Suprapubic skin (tissue), 4 donors: Measurements from ENCODE around the gene RPIA.
"Not testable (repeated sequence)": the region's sequence is repeated elsewhere in the genome, so short reads cannot be mapped to it uniquely, and the experiment has no call there.

ENCODE experiments used
- CTCF ChIP-seq, 2 donors: fragments of 200-600 bp in 1 of 2; fragments of 450-650 bp in 1 of 2; sonication (generic) in 1 of 2; IDR thresholded peaks; one replicate each; pipeline ENCODE4 v1.5.1; 2016 to 2019; ENCODE audit warnings: antibody characterized with exemption in 2 of 2, mild to moderate bottlenecking in 1 of 2, moderate library complexity in 1 of 2
- POLR2A ChIP-seq, 2 donors: fragments of 450-650 bp; IDR thresholded peaks; one replicate each; pipeline ENCODE4 v1.6.1; 2017; ENCODE audit warnings: antibody characterized with exemption in 2 of 2, mild to moderate bottlenecking in 2 of 2, moderate library complexity in 2 of 2
- POLR2AphosphoS5 ChIP-seq, 3 donors: sonication (generic); formaldehyde crosslinking; IDR thresholded peaks; one replicate each; pipeline ENCODE4 v1.6.1; 2017; ENCODE audit warnings: antibody characterized with exemption in 3 of 3

GRCh38 chr2:88645291-88645882 is 46.1 kb upstream of the RPIA start:
- not testable (repeated sequence) for TF ChIP-seq CTCF, POLR2A, POLR2AphosphoS5 (IDR thresholded peaks at IDR 0.05)
